NCI-H1436 (cell line): Measurements from ENCODE around the gene CTNNB1.

Experiments
- DNase-seq: peaks from one replicate; lab custom pipeline; 2025; lab: John Stamatoyannopoulos, UW

The CTNNB1 gene

GRCh38 chr3:41192885-41193284 lies 6.4 kb upstream of the CTNNB1 start:
- DNase-seq: no peak

GRCh38 chr3:41193794-41194539 lies 5.3 kb upstream of the CTNNB1 start:
- DNase-seq: no peak

- DNase-seq: no peak
These were observed 4.6 kb upstream of the CTNNB1 start for GRCh38 chr3:41194701-41195100.

- DNase-seq: no peak
These were observed 3.4 kb upstream of the CTNNB1 start for GRCh38 chr3:41195946-41196345.

- DNase-seq: no peak
These were observed 2.5 kb upstream of the CTNNB1 start for GRCh38 chr3:41196499-41197410.

- no peak for DNase-seq
These were observed 1.3 kb upstream of the CTNNB1 start for GRCh38 chr3:41198046-41198445.

GRCh38 chr3:41198526-41198925 lies 779 bp upstream of the CTNNB1 start:
- no peak for DNase-seq

GRCh38 chr3:41199866-41200668 lies 762 bp downstream of the CTNNB1 start:
- DNase-seq: no peak

- no peak for DNase-seq
These were observed 1.3 kb downstream of the CTNNB1 start for GRCh38 chr3:41200669-41201021.

- DNase-seq: no peak
These were observed 2.9 kb downstream of the CTNNB1 start for GRCh38 chr3:41202075-41202833.

GRCh38 chr3:41202834-41203345 lies 3.6 kb downstream of the CTNNB1 start:
- no peak for DNase-seq

GRCh38 chr3:41204369-41204768 lies 5.1 kb downstream of the CTNNB1 start:
- DNase-seq: no peak

- no peak for DNase-seq
These were observed 6.3 kb downstream of the CTNNB1 start for GRCh38 chr3:41205591-41205990.

GRCh38 chr3:41207355-41207754 lies 8.1 kb downstream of the CTNNB1 start:
- no peak for DNase-seq

GRCh38 chr3:41208507-41209220 lies 9.4 kb downstream of the CTNNB1 start:
- no peak for DNase-seq

GRCh38 chr3:41209646-41210045 lies 10.3 kb downstream of the CTNNB1 start:
- no peak for DNase-seq

GRCh38 chr3:41210966-41211365 lies 11.7 kb downstream of the CTNNB1 start:
- DNase-seq: no peak

- no peak for DNase-seq
These were observed 12.8 kb downstream of the CTNNB1 start for GRCh38 chr3:41212088-41212487.

GRCh38 chr3:41213588-41213987 lies 14.3 kb downstream of the CTNNB1 start:
- no peak for DNase-seq

- DNase-seq: no peak
These were observed 17.1 kb downstream of the CTNNB1 start for GRCh38 chr3:41216422-41216821.

GRCh38 chr3:41216993-41217392 lies 17.7 kb downstream of the CTNNB1 start:
- DNase-seq: no peak
